Activated CD4-positive, alpha-beta T cell treated with anti-CD3 and anti-CD28 coated beads, Interleukin-2, amount 50 U/mL, for 1 hour (primary cell): Measurements from ENCODE around the gene ZC3HAV1.
"Not testable (repeated sequence)": the region's sequence is repeated elsewhere in the genome, so short reads cannot be mapped to it uniquely, and the experiment has no call there.

Source experiments
- DNase-seq: peaks from one replicate; pipeline ENCODE4 v3.0.0-alpha.2; 2020

ZC3HAV1 gene

DNA sequence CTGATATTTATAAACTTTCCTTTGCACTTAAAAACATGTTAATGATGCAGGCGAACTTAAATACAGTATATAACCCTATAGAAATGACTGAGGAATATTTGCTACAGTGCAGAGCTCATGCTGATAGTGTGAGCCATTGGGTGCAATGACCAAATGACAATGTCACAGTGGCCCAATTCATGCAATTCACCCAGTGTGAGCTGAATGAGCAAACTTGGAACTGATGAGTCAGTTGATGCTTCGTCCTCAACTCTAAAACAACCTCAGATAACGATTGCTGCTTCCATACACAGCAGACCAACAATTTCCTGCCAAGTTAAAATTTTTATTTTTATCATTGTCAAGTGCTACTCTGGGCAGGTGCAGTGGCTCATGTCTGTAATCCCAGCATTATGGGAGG, 61.5 kb downstream of the ZC3HAV1 start:
- no peak for DNase-seq

- DNase-seq: no peak
Measured at GRCh38 chr7:139046143-139046542, 63.4 kb downstream of the ZC3HAV1 start.

- no peak for DNase-seq
Measured at GRCh38 chr7:139044813-139045794, 64.4 kb downstream of the ZC3HAV1 start.

GRCh38 chr7:139043823-139044812, 65.4 kb downstream of the ZC3HAV1 start:
- DNase-seq: peak; percentile 72

DNA sequence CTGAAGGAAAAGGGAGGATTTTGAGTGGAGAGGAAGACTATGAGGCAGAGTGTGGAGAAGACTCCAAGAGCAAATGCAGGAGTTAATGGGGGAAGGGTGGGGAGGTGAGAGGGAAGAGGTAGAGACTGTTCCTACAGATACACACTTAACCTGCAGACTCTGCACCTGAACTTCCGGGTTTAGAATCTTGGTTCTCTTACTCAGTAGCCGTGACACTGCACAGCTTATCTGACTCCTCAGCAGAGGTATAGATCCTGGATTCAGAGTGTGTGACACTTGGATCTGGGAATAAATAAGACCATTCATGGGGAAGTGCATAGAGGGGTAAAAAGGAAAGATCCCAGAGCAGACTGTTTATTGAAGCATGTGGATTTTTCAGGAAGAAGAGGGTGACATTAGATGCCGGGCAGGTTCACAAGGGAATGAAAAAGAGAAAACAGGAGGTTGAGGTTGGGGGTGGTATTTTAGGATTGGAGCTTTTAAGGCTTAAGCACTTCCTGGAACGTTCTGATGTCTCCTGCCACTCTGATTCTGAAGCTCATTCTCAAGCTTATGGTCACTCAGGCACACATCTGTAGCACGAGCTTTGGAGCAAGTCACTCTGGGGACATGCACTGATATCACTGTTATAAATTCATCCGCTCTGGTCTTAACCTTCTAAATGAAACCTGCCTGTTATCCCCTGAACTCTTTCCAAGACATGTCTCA, 68.0 kb downstream of the ZC3HAV1 start:
- DNase-seq: no peak

- no peak for DNase-seq
Measured at GRCh38 chr7:139038691-139039090, 70.8 kb downstream of the ZC3HAV1 start.

DNA sequence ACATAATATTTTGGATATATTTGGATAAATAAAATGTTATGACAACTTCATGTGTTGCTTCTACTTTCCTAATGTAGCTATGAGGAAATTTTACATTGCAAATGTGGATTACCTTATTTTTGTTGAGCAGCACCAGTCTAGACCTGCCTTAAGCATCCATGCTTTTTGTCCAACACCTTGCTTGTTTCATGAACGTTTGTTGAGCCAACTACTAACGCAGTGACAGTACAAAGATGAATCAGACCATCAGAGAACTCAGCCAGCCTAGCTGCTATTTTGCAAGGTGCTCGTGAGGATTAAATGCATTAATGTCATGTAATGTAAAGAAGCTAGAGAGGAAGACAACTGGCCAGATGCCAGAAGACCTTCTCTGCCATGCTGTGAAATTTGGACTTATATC, 72.6 kb downstream of the ZC3HAV1 start:
- DNase-seq: no peak

- peak; percentile 22 for DNase-seq
Measured at GRCh38 chr7:139035586-139036353, 73.8 kb downstream of the ZC3HAV1 start, which contains the start of gene ZC3HAV1L. Gene ZC3HAV1L, minus strand, starts transcription at chr7:139036042. Its CDS starts 25 bp downstream, at chr7:139036017.

GRCh38 chr7:139034855-139035585, 74.5 kb downstream of the ZC3HAV1 start:
- DNase-seq: no peak

DNA sequence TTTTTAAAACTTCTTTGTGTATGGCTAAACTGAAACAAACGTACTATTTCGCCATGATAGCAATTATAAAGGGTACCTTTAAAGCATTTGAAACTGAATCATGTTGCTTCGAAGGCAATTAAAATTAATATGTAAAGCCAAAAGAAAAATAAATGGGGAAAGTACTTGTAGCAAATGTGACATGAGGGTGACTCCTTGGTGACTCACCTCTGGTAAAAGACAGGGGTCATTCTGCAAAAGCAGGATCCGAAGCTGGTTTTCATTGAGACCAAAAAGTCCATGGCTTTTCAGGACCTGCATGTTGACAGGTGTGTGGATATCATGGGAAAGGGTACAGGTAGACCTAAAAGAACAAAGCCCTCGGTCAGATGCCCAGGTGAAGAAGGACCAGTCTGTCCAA, 75.2 kb downstream of the ZC3HAV1 start:
- no peak for DNase-seq

GRCh38 chr7:139033346-139034114, 76.0 kb downstream of the ZC3HAV1 start:
- DNase-seq: no peak

GRCh38 chr7:139032473-139032872, 77.0 kb downstream of the ZC3HAV1 start:
- no peak for DNase-seq

- DNase-seq: no peak
Measured at GRCh38 chr7:139029353-139029752, 80.2 kb downstream of the ZC3HAV1 start.

DNA sequence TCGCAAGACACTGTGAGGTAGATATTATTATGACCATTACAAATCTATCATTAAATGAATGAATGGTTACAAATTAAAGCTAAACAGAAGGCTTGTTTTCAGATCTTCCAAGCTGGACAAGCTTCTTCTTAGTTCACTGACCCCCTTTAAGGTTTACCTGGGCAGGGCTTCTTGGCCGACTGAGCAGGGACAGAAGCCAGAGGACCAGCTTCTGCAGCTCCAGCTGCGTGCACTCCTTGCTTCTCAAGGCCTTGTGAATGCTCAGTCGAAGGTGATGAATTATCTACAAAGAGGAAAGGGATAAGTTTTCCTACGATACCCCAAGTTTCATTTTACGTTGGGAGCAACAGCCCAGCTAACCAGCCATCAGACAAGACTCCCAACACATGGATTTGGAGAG, 83.0 kb downstream of the ZC3HAV1 start:
- DNase-seq: no peak

DNA sequence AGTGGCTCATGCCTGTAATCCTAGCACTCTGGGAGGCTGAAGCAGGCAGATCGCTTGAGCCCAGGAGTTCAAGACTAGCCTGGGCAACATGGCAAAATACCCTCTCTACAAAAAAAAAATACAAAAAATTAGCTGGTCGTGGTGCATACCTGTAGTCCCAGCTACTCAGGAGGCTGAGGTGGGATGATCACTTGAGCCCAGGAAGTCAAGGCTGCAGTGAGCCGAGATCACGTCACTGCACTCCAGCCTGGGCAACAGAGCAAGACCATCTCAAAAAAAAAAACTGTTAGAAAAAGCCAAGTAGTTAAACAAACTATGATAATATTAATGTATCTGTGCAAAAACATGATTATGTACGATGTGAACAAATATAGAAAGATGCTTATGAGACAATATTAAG, 83.7 kb downstream of the ZC3HAV1 start:
- not testable (repeated sequence) for DNase-seq

DNA sequence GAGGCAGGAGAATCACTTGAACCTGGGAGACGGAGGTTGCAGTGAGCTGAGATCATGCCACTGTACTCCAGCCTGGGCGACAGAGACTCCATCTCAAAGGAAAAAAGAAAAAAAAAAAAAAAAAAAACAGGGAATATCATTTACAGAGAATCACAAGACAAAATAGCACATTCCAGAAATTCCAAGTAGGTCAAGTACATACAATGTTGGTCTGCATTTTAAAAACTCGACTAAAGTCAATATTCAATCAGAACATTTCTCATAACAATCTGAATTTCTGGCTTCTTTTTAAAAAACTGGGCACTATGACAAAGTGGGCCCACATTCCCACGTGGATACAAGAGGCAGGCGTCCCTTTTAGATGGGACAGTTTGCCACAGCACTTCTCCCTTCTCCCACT, 86.4 kb downstream of the ZC3HAV1 start:
- no peak for DNase-seq

DNA sequence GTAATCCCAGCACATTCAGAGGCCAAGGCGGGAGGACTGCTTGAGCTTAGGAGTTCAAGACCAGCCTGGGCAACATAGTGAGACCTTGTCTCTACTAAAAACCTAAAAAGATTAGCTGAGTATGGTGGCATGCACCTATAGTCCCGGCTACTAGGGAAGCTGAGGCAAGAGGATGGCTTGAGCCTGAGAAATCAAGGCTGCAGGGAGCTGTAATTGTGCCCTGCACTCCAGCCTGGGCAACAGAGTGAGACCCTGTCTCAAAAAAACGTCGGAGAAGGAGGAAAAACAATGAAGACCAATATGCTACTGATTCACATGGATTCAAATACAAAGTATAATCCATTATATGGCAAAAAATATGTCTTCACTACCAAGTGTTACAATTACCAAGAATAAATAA, 87.2 kb downstream of the ZC3HAV1 start:
- DNase-seq: no peak

DNA sequence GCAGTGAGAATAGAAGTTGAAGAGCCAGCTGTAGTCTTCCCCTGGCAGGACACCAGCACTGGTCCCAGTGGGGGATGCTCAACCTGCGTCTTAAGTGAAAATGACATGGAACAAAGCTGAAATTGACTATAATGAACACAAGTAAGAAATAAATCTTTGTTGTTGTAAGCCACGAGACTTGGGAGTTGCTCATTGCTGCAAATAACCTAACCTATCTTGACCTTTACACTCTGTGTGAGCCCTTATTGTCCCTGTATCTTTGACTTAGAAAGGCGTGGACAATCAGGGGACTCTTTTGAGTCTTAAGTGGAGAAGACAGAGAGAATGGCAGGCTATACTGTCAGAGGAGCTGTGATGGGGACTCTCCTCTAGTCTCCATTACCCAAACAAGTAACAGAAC, 90.6 kb downstream of the ZC3HAV1 start:
- no peak for DNase-seq

DNA sequence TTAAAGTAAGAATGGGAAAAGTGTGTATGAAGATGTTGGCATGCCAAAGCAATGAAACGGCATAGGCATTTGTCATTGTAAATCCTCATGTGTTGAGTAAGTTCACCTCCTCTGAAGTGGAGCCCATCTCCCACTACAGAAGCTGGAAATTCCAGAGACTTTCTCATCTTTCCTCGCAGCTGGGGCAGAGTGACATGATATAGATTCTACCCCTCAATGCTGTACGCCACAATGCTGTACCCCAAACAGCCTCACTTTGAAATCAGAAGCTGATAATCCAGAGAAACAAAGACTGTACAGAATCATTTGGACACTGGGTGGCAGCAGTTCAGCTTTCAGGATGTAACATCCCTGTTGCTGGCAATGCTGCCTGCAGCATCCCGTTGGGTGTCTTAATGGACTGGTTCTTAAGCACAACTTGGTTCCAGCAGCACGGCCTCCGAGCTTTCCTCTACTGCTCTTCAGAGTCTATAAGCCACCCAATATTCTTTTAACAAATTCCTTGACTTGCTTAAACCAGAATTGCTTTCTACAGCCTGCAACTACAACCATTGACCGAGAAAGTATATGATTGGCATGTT, 92.5 kb downstream of the ZC3HAV1 start:
- peak; percentile 53 for DNase-seq

- DNase-seq: no peak
Measured at GRCh38 chr7:139011373-139011772, 98.1 kb downstream of the ZC3HAV1 start.
